ENCODE results near the gene STX18.

DNA sequence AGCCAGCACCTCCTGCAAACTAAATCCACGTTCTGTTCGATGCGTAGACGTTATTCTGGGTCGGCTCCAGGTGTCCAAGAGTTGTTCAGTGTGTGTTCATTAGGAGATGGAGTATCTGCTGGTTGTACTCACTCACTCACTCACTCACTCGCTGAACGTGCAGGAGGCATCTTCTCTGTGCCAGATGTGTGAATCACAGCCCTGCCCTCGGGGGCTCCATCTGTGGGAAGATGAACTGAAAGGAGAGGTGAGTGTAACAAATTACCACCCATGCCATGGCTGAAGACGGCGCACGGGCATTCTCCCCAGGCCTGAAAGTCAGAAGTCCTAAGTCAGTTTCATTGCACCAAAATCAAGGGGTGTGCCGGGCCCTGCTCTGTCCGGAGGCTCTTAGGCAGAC lies 138.9 kb downstream of the STX18 start:
- TF ChIP-seq ZNF274 (IDR thresholded peaks at IDR 0.05; ENCODE audit: low read depth, low read length) (no peak), YY1 (IDR thresholded peaks at IDR 0.05; ENCODE audit: insufficient read depth, insufficient read length) (no peak)

Measured in NT2/D1 (cell line).